SK-N-SH (cell line): ENCODE measurements around the gene INTS6L. TPM values are rescaled to one million over a fixed set of nuclear protein-coding genes. Genes with fewer than 3 reads are reported as not detected.

Source experiments
- CTCF ChIA-PET: fragments of 300-600, 350-600 bp; formaldehyde crosslinking; extraction: SDS; loops from one replicate; lab custom pipeline; 2021; lab: Yijun Ruan, JAX
- POLR2A ChIA-PET: fragments of 350-600 bp; sonication (Branson Sonifier 250); formaldehyde crosslinking; extraction: SDS; loops from one replicate; lab custom pipeline; 2020; ENCODE audit warnings: antibody characterized with exemption, inconsistent platforms; lab: Yijun Ruan, JAX
- DNase-seq: peaks from one replicate; pipeline ENCODE4 v3.0.0; 2012
- H2AFZ ChIP-seq: fragments of 200-600 bp; sonication (generic); 2 replicates; pipeline ENCODE4 v1.8.1; 2016; ENCODE audit warnings: antibody characterized with exemption, mild to moderate bottlenecking, low read depth
- H3F3A ChIP-seq: fragments of 200-600 bp; sonication (generic); replicated peaks from 2 replicates; pipeline ENCODE3; 2016; ENCODE audit warnings: antibody characterized with exemption, mild to moderate bottlenecking; ENCODE audit not compliant: insufficient read depth
- H3K27ac ChIP-seq, 2 experiments: fragments of 200-500 bp in 1 of 2; fragments of 200-600 bp in 1 of 2; sonication (Bioruptor generic) in 1 of 2; sonication (generic), shearing (Covaris generic) in 1 of 2; 2 replicates each; pipeline versions ENCODE4 v1.5.1 to v1.6.1; 2014 to 2016; ENCODE audit warnings: low read depth in 2 of 2, inconsistent platforms in 1 of 2, low read length in 1 of 2, mild to moderate bottlenecking in 1 of 2, mixed read lengths in 1 of 2
- H3K27me3 ChIP-seq: fragments of 200-600 bp; sonication (generic), shearing (Covaris generic); 2 replicates; pipeline ENCODE4 v1.6.1; 2016; ENCODE audit warnings: mixed run types; ENCODE audit not compliant: insufficient read depth
- H3K36me3 ChIP-seq, 2 experiments: fragments of 200-500 bp in 1 of 2; fragments of 200-600 bp in 1 of 2; sonication (Bioruptor generic) in 1 of 2; sonication (generic) in 1 of 2; replicated peaks in 1 of 2; 2 replicates each; pipeline versions ENCODE3 to v1.5.1; 2014 to 2016; ENCODE audit warnings: low read length in 1 of 2, mild to moderate bottlenecking in 1 of 2; ENCODE audit not compliant: insufficient read depth in 2 of 2, control insufficient read depth in 1 of 2
- H3K4me1 ChIP-seq, 2 experiments: fragments of 200-500 bp in 1 of 2; fragments of 200-600 bp in 1 of 2; sonication (Bioruptor generic) in 1 of 2; sonication (generic), shearing (Covaris generic) in 1 of 2; 2 replicates each; pipeline versions ENCODE4 v1.5.1 to v1.6.1; 2014 to 2016; ENCODE audit warnings: low read depth in 1 of 2, low read length in 1 of 2, mixed run types in 1 of 2; ENCODE audit not compliant: insufficient read depth in 2 of 2, control insufficient read depth in 1 of 2
- H3K4me2 ChIP-seq: fragments of 200-600 bp; sonication (generic), shearing (Covaris generic); 2 replicates; pipeline ENCODE4 v1.6.1; 2017; ENCODE audit warnings: mixed run types
- H3K4me3 ChIP-seq, 2 experiments: fragments of 200-500 bp in 1 of 2; fragments of 200-600 bp in 1 of 2; sonication (Bioruptor generic) in 1 of 2; sonication (generic), shearing (Covaris generic) in 1 of 2; 2 replicates each; pipeline versions ENCODE4 v1.5.1 to v1.8.1; 2014 to 2016; ENCODE audit warnings: low read depth in 2 of 2, inconsistent platforms in 1 of 2, low read length in 1 of 2, mild to moderate bottlenecking in 1 of 2, mixed read lengths in 1 of 2, moderate library complexity in 1 of 2
- H3K79me2 ChIP-seq: fragments of 200-600 bp; sonication (generic); 2 replicates; pipeline ENCODE4 v1.8.1; 2017; ENCODE audit warnings: mild to moderate bottlenecking; ENCODE audit not compliant: insufficient read depth
- H3K9ac ChIP-seq: fragments of 200-600 bp; sonication (generic); 2 replicates; pipeline ENCODE4 v1.6.1; 2017; ENCODE audit warnings: mixed run types
- H3K9me2 ChIP-seq: fragments of 200-600 bp; sonication (generic); 2 replicates; pipeline ENCODE4 v1.6.1; 2017; ENCODE audit warnings: mixed run types
- H3K9me3 ChIP-seq: fragments of 200-600 bp; sonication (generic); 2 replicates; pipeline ENCODE4 v1.6.1; 2017; ENCODE audit warnings: mixed run types, mild to moderate bottlenecking, moderate library complexity
- H4K20me1 ChIP-seq: fragments of 200-600 bp; sonication (generic); 2 replicates; pipeline ENCODE4 v1.6.1; 2017; ENCODE audit warnings: mild to moderate bottlenecking, mixed run types; ENCODE audit not compliant: insufficient read depth
- CHD2 ChIP-seq: fragments of 150-350 bp; IDR thresholded peaks from 2 replicates; pipeline ENCODE4 v1.6.1; 2018; ENCODE audit warnings: low read length; ENCODE audit not compliant: partially characterized antibody
- ELF1 ChIP-seq: IDR thresholded peaks from 2 replicates; pipeline ENCODE4 v1.4.0; 2012
- TEAD4 ChIP-seq: IDR thresholded peaks from 2 replicates; pipeline ENCODE4 v1.4.0; 2012; ENCODE audit warnings: mild to moderate bottlenecking, borderline replicate concordance; ENCODE audit not compliant: insufficient read depth
- WGBS: methylation state at CpG from one replicate; pipeline ENCODE4 v1.1.6; 2017; ENCODE audit warnings: low lambda C conversion rate; 5-methylcytosine and 5-hydroxymethylcytosine counted together
- polyA plus RNA-seq, 3 experiments: library from polyadenylated mRNA; depleted of rRNA; stranded (reverse); fragments of >200 nt; gene quantifications; 2 replicates each; pipeline ENCODE4 v1.2.3, GENCODE V29; 2012

INTS6L gene
- polyA plus RNA-seq, 1 of the 3 experiments (the other 2 are of a cell fraction) = 2.0 TPM

- CTCF ChIA-PET = no interaction called here
- no peak for TF ChIP-seq TEAD4
- no peak for TF ChIP-seq ELF1
- no peak for TF ChIP-seq CHD2
- H3K27ac ChIP-seq = no peak overlapping the region
- H3K9me3 ChIP-seq = no peaks in the 10 kb centered on the region
- no peaks in the 10 kb centered on the region for H3F3A ChIP-seq
- WGBS = 0% methylated on average over 3 of the region's 3 CpGs
- no peaks in the 10 kb centered on the region for H3K4me1 ChIP-seq
- H3K4me3 ChIP-seq = no peak overlapping the region
- H2AFZ ChIP-seq = no peak overlapping the region
- no peak for DNase-seq
- no peaks in the 10 kb centered on the region; the same call in 1 of the 2 replicates for H3K27me3 ChIP-seq
- H3K4me2 ChIP-seq = no peak overlapping the region
- no peak overlapping the region for H3K9ac ChIP-seq
- H3K36me3 ChIP-seq = no peaks in the 10 kb centered on the region
- POLR2A ChIA-PET = no interaction called here
- H4K20me1 ChIP-seq = no peaks in the 10 kb centered on the region
- no peaks in the 10 kb centered on the region for H3K9me2 ChIP-seq
- no peaks in the 10 kb centered on the region for H3K79me2 ChIP-seq
Observed at GRCh38 chrX:135629342-135629741, 108.9 kb downstream of the INTS6L start.

Other genes with a start within 250 kb of the INTS6L start
- not detected in 2 replicates for gene ETDC, start 211.2 kb upstream of the INTS6L start, polyA plus RNA-seq (2012; rRNA removed)
- gene ZNF75D, start 176.6 kb upstream of the INTS6L start, polyA plus RNA-seq (2012; rRNA removed) = 3.5 and 4.6 TPM in 2 replicates
- gene ZNF449, start 175.9 kb upstream of the INTS6L start, polyA plus RNA-seq (2012; rRNA removed) = 2.2 and 4.4 TPM in 2 replicates
- 0.08 and 0.15 TPM in 2 replicates for gene SMIM10L2A, start 98.7 kb upstream of the INTS6L start, polyA plus RNA-seq (2012; rRNA removed)
- not detected in 2 replicates for gene CT45A1, start 193.0 kb downstream of the INTS6L start, polyA plus RNA-seq (2012; rRNA removed)
- gene CT45A3, start 247.5 kb downstream of the INTS6L start, polyA plus RNA-seq (2012; rRNA removed) = not detected in 2 replicates